ENCODE data around the gene ANKRD28. TPM values are rescaled to one million over a fixed set of nuclear protein-coding genes. Genes with fewer than 3 reads are reported as not detected.

Gene ANKRD28
- total RNA-seq, 1 experiment from 2014 or later = 89.3 TPM

- intact Hi-C loops (cut with micrococcal nuclease; ENCODE audit: unreplicated experiment) = no loop called here
- Histone ChIP-seq H3K27ac (ENCODE audit: low read length) (peak overlapping the region; percentile 35; the same call in 1 of the 2 replicates), H3K4me1 (ENCODE audit: control insufficient read depth, insufficient read depth, low read length) (peaks cover 34% of the 10 kb centered on the region), H3K27me3 (ENCODE audit: control insufficient read depth, insufficient read depth, low read length) (no peaks in the 10 kb centered on the region), H3K9me3 (ENCODE audit: control insufficient read depth, insufficient read depth, low read depth, low read length) (no peaks in the 10 kb centered on the region), H3K36me3 (ENCODE audit: control insufficient read depth, insufficient read depth, low read length) (peaks cover 10% of the 10 kb centered on the region; the same call in 1 of the 2 replicates), H3K4me3 (ENCODE audit: low read depth in 2 of 2, low read length in 2 of 2) (no peak overlapping the region)
- ATAC-seq (no peak), DNase-seq (ENCODE audit: low read depth, low spot score) (no peak)
- ChIA-PET CTCF (no interaction called here), POLR2A (interaction anchor here (0.7 kb wide), 1 partner anchor 30 kb away, joined by 6 read pairs; no protein-coding TSS in a partner anchor)
- in situ Hi-C loops (cut with HindIII; ENCODE audit: low pct_unique_long_range_greater_than_20kb, low sequenced_read_pairs) = no loop called here
- BruUV-seq (replicated peaks) = no TSS peak
- TF ChIP-seq TCF7L2 (IDR thresholded peaks at IDR 0.05; ENCODE audit: low read depth, low read length) (no peak), REST (IDR thresholded peaks at IDR 0.05; ENCODE audit: insufficient read depth in 1 of 2, low read depth in 2 of 2, low read length in 1 of 2) (no peak), POLR2AphosphoS5 (IDR thresholded peaks at IDR 0.05; ENCODE audit: low read depth, low read length) (no peak)
- TF ChIP-seq, protein P1, sequence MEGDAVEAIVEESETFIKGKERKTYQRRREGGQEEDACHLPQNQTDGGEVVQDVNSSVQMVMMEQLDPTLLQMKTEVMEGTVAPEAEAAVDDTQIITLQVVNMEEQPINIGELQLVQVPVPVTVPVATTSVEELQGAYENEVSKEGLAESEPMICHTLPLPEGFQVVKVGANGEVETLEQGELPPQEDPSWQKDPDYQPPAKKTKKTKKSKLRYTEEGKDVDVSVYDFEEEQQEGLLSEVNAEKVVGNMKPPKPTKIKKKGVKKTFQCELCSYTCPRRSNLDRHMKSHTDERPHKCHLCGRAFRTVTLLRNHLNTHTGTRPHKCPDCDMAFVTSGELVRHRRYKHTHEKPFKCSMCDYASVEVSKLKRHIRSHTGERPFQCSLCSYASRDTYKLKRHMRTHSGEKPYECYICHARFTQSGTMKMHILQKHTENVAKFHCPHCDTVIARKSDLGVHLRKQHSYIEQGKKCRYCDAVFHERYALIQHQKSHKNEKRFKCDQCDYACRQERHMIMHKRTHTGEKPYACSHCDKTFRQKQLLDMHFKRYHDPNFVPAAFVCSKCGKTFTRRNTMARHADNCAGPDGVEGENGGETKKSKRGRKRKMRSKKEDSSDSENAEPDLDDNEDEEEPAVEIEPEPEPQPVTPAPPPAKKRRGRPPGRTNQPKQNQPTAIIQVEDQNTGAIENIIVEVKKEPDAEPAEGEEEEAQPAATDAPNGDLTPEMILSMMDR (IDR thresholded peaks at IDR 0.05) = no peak
Observed at GRCh38 chr3:15766406-15766805, 31.4 kb downstream of the ANKRD28 start.

DNA sequence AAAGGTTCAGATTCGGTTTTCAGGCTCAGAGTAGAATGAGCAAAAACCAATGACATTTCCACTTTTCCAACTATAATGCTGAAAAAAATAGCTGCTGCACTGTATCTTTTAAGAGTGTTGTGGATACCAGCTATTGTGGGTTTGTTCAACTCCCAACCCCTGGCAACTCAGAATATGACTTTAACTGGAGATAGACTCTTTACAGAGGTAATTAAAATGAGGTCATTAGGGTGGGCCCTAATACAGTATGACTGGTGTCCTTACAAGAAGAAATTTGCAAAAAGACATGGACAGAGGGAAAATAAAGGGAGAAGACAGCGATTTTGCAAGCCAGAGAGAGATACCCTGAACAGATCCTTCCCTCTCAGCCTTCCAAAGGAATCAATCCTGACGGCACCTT lies 39.5 kb downstream of the ANKRD28 start:
- ChIA-PET POLR2A (no interaction called here), CTCF (no interaction called here)
- no peaks in the 10 kb centered on the region for H3K9me3 ChIP-seq (ENCODE audit: control insufficient read depth, insufficient read depth, low read depth, low read length)
- H3K27ac ChIP-seq (ENCODE audit: low read length) = peak overlapping the region; percentile 54
- peaks cover 6% of the 10 kb centered on the region for H3K36me3 ChIP-seq (ENCODE audit: control insufficient read depth, insufficient read depth, low read length)
- no peaks in the 10 kb centered on the region for H3K27me3 ChIP-seq (ENCODE audit: control insufficient read depth, insufficient read depth, low read length)
- BruUV-seq (replicated peaks) = no TSS peak
- no peak overlapping the region for H3K4me3 ChIP-seq (ENCODE audit: low read depth in 2 of 2, low read length in 2 of 2)
- intact Hi-C loops (cut with micrococcal nuclease; ENCODE audit: unreplicated experiment) = no loop called here
- in situ Hi-C loops (cut with HindIII; ENCODE audit: low pct_unique_long_range_greater_than_20kb, low sequenced_read_pairs) = no loop called here
- peaks cover 32% of the 10 kb centered on the region for H3K4me1 ChIP-seq (ENCODE audit: control insufficient read depth, insufficient read depth, low read length)
- no peak for ATAC-seq
- no peak for TF ChIP-seq TCF7L2 (IDR thresholded peaks at IDR 0.05; ENCODE audit: low read depth, low read length)
- no peak for TF ChIP-seq REST (IDR thresholded peaks at IDR 0.05; ENCODE audit: insufficient read depth in 1 of 2, low read depth in 2 of 2, low read length in 1 of 2)
- TF ChIP-seq POLR2AphosphoS5 (IDR thresholded peaks at IDR 0.05; ENCODE audit: low read depth, low read length) = no peak
- no peak for TF ChIP-seq SIN3A (IDR thresholded peaks at IDR 0.05; ENCODE audit: borderline replicate concordance, insufficient read depth, low read depth, low read length)
- TF ChIP-seq, protein P1 (IDR thresholded peaks at IDR 0.05) = no peak
- no peak for DNase-seq (ENCODE audit: low read depth, low spot score)
